MM.1S (cell line): Measurements from ENCODE around the gene HDAC9.

Experiments
- DNase-seq: peaks from one replicate; pipeline ENCODE4 v3.0.0-alpha.2; 2015
- H2AFZ ChIP-seq: fragments of 300-600 bp; sonication (generic); 2 replicates; pipeline ENCODE4 v1.6.0; 2016; ENCODE audit warnings: antibody characterized with exemption, low read length
- H3F3A ChIP-seq: fragments of 300-600 bp; sonication (generic); 2 replicates; pipeline ENCODE4 v1.6.1; 2016; ENCODE audit warnings: mild to moderate bottlenecking, antibody characterized with exemption, low read length, moderate library complexity, mixed read lengths; ENCODE audit not compliant: insufficient read depth
- H3K27ac ChIP-seq: fragments of 300-600 bp; sonication (generic); 2 replicates; pipeline ENCODE4 v1.5.1; 2016; ENCODE audit warnings: mild to moderate bottlenecking, low read length
- H3K27me3 ChIP-seq: fragments of 300-600 bp; sonication (generic); replicated peaks from 2 replicates; pipeline ENCODE4 v1.6.0; 2016; ENCODE audit warnings: low read length; ENCODE audit not compliant: insufficient read depth
- H3K36me3 ChIP-seq: fragments of 300-600 bp; sonication (generic); replicated peaks from 2 replicates; pipeline ENCODE4 v1.6.1; 2016; ENCODE audit warnings: mild to moderate bottlenecking, low read length, mixed read lengths; ENCODE audit not compliant: insufficient read depth
- H3K4me1 ChIP-seq: fragments of 300-600 bp; sonication (generic); 2 replicates; pipeline ENCODE4 v1.6.1; 2016; ENCODE audit warnings: low read length, mixed read lengths
- H3K4me2 ChIP-seq: fragments of 300-600 bp; sonication (generic); 2 replicates; pipeline ENCODE4 v1.6.0; 2016; ENCODE audit warnings: low read depth, low read length
- H3K4me3 ChIP-seq: fragments of 300-600 bp; sonication (generic); 2 replicates; pipeline ENCODE4 v1.5.1; 2016; ENCODE audit warnings: low read length, mixed read lengths
- H3K79me2 ChIP-seq: fragments of 300-600 bp; sonication (generic); 2 replicates; pipeline ENCODE4 v1.6.1; 2016; ENCODE audit warnings: mixed run types, low read length, mixed read lengths
- H3K9ac ChIP-seq: fragments of 300-600 bp; sonication (generic); 2 replicates; pipeline ENCODE4 v1.6.1; 2016; ENCODE audit warnings: low read length, mixed read lengths
- H3K9me2 ChIP-seq: fragments of 300-600 bp; sonication (generic); replicated peaks from 2 replicates; pipeline ENCODE4 v1.6.1; 2016; ENCODE audit warnings: mild to moderate bottlenecking, low read length, mixed read lengths; ENCODE audit not compliant: insufficient read depth
- H3K9me3 ChIP-seq: fragments of 300-600 bp; sonication (generic); replicated peaks from 2 replicates; pipeline ENCODE4 v1.6.1; 2016; ENCODE audit warnings: mild to moderate bottlenecking, low read length, mixed read lengths; ENCODE audit not compliant: insufficient read depth
- H4K20me1 ChIP-seq: fragments of 300-600 bp; sonication (generic); 2 replicates; pipeline ENCODE4 v1.6.1; 2016; ENCODE audit warnings: mild to moderate bottlenecking, low read length, moderate library complexity, mixed read lengths; ENCODE audit not compliant: insufficient read depth
- CTCF ChIP-seq: fragments of 300-600 bp; sonication (generic); IDR thresholded peaks from 2 replicates; pipeline ENCODE4 v1.5.1; 2016; ENCODE audit warnings: antibody characterized with exemption, low read length, mixed read lengths
- EZH2 ChIP-seq: fragments of 300-600 bp; sonication (generic); optimal IDR thresholded peaks from 2 replicates; pipeline ENCODE3; 2017; ENCODE audit warnings: low read depth, mild to moderate bottlenecking, antibody characterized with exemption, low read length, mixed read lengths
- EZH2phosphoT487 ChIP-seq: fragments of 300-600 bp; sonication (generic); IDR thresholded peaks from 2 replicates; pipeline ENCODE4 v1.6.1; 2018; ENCODE audit warnings: antibody characterized with exemption, low read length

The HDAC9 gene

DNA sequence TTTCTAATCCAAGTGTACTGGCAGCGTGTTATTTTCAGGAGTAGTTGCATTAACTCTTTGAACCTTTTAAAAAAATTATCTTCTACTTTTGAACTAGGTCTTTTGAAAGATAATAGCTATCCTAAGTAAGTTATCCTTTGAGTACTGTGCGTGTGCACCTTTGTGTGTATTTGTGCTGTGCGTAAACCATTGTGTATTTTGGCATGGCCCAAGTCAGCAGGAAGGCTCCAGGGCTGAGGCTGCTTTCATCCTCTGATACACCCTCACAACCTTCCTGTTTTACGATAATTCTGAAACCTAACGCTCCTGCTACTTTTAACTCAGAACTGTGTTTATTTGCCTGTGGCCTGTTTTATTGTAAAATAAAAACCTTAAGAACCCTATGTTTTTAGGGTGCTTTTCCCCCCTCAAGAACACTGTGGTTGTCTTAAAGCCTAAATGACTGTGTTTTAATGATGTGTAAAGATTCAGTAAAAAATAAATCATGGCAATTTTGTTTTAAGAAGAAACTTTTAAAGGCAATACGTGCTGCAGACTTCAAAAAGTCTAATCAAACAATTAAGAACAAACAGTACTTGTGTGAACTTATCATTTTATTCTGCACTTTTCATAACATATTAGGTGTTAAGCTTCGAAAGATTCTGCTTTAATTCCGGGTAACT, 57.5 kb downstream of the HDAC9 start:
- H3K4me2 ChIP-seq = no peak overlapping the region
- DNase-seq = no peak
- H3K9ac ChIP-seq = no peak overlapping the region
- H3K4me1 ChIP-seq = no peaks in the 10 kb centered on the region
- H3K4me3 ChIP-seq = no peak overlapping the region
- H3K36me3 ChIP-seq = no peaks in the 10 kb centered on the region
- no peaks in the 10 kb centered on the region for H3F3A ChIP-seq
- no peak overlapping the region for H2AFZ ChIP-seq
- H3K27ac ChIP-seq = no peak overlapping the region
- H3K9me3 ChIP-seq = no peaks in the 10 kb centered on the region
- TF ChIP-seq EZH2phosphoT487 = no peak
- TF ChIP-seq EZH2 = no peak
- no peak for TF ChIP-seq CTCF
- no peaks in the 10 kb centered on the region for H3K27me3 ChIP-seq
- H3K9me2 ChIP-seq = no peaks in the 10 kb centered on the region
- no peaks in the 10 kb centered on the region for H4K20me1 ChIP-seq
- H3K79me2 ChIP-seq = peaks cover 71% of the 10 kb centered on the region

GRCh38 chr7:18553605-18554003, 58.1 kb downstream of the HDAC9 start:
- Histone ChIP-seq H3K9me3 (no peaks in the 10 kb centered on the region), H2AFZ (no peak overlapping the region), H3K4me3 (no peak overlapping the region), H3K27me3 (no peaks in the 10 kb centered on the region), H3K9ac (no peak overlapping the region), H3K79me2 (peaks cover 70% of the 10 kb centered on the region), H3F3A (no peaks in the 10 kb centered on the region), H3K36me3 (no peaks in the 10 kb centered on the region), H3K4me1 (no peaks in the 10 kb centered on the region), H3K27ac (no peak overlapping the region), H3K4me2 (no peak overlapping the region), H4K20me1 (no peaks in the 10 kb centered on the region), H3K9me2 (no peaks in the 10 kb centered on the region)
- TF ChIP-seq CTCF (no peak), EZH2phosphoT487 (no peak), EZH2 (no peak)
- DNase-seq = no peak

DNA sequence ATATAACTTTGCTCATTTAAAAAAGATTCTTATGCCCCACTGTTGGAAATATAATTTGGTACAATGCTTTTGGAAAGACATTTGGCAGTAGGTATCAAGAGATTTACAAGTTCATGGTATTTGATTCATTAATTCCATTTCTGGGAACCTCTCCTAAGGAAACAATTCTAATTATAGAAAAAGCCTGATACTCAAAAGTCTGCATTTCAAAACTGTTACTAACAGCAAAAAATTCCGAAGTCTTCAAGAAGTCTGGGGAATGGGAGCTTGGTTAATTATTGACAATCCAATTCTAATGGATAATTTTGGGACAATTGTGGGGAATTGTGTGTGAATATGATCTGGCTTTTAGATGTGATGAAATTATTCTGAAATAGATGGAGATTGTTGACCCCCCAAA, 59.6 kb downstream of the HDAC9 start:
- H3K4me1 ChIP-seq = no peaks in the 10 kb centered on the region
- no peak overlapping the region for H3K4me3 ChIP-seq
- no peak for TF ChIP-seq EZH2
- no peak for TF ChIP-seq EZH2phosphoT487
- no peak for TF ChIP-seq CTCF
- no peaks in the 10 kb centered on the region for H3K27me3 ChIP-seq
- H3F3A ChIP-seq = no peaks in the 10 kb centered on the region
- H3K79me2 ChIP-seq = peaks cover 70% of the 10 kb centered on the region
- no peaks in the 10 kb centered on the region for H4K20me1 ChIP-seq
- no peak overlapping the region for H3K27ac ChIP-seq
- no peak for DNase-seq
- H3K36me3 ChIP-seq = no peaks in the 10 kb centered on the region
- no peak overlapping the region for H3K4me2 ChIP-seq
- H2AFZ ChIP-seq = no peak overlapping the region
- no peaks in the 10 kb centered on the region for H3K9me3 ChIP-seq
- no peak overlapping the region for H3K9ac ChIP-seq
- no peaks in the 10 kb centered on the region for H3K9me2 ChIP-seq
